MM.1S (cell line): ENCODE measurements around the gene P3H1.
"Not testable (repeated sequence)": the region's sequence is repeated elsewhere in the genome, so short reads cannot be mapped to it uniquely, and the experiment has no call there.

ENCODE experiments used
- DNase-seq: peaks from one replicate; pipeline ENCODE4 v3.0.0-alpha.2; 2015
- H2AFZ ChIP-seq: fragments of 300-600 bp; sonication (generic); 2 replicates; pipeline ENCODE4 v1.6.0; 2016; ENCODE audit warnings: antibody characterized with exemption, low read length
- H3F3A ChIP-seq: fragments of 300-600 bp; sonication (generic); 2 replicates; pipeline ENCODE4 v1.6.1; 2016; ENCODE audit warnings: mild to moderate bottlenecking, antibody characterized with exemption, low read length, moderate library complexity, mixed read lengths; ENCODE audit not compliant: insufficient read depth
- H3K27ac ChIP-seq: fragments of 300-600 bp; sonication (generic); 2 replicates; pipeline ENCODE4 v1.5.1; 2016; ENCODE audit warnings: mild to moderate bottlenecking, low read length
- H3K27me3 ChIP-seq: fragments of 300-600 bp; sonication (generic); replicated peaks from 2 replicates; pipeline ENCODE4 v1.6.0; 2016; ENCODE audit warnings: low read length; ENCODE audit not compliant: insufficient read depth
- H3K36me3 ChIP-seq: fragments of 300-600 bp; sonication (generic); replicated peaks from 2 replicates; pipeline ENCODE4 v1.6.1; 2016; ENCODE audit warnings: mild to moderate bottlenecking, low read length, mixed read lengths; ENCODE audit not compliant: insufficient read depth
- H3K4me1 ChIP-seq: fragments of 300-600 bp; sonication (generic); 2 replicates; pipeline ENCODE4 v1.6.1; 2016; ENCODE audit warnings: low read length, mixed read lengths
- H3K4me2 ChIP-seq: fragments of 300-600 bp; sonication (generic); 2 replicates; pipeline ENCODE4 v1.6.0; 2016; ENCODE audit warnings: low read depth, low read length
- H3K4me3 ChIP-seq: fragments of 300-600 bp; sonication (generic); 2 replicates; pipeline ENCODE4 v1.5.1; 2016; ENCODE audit warnings: low read length, mixed read lengths
- H3K79me2 ChIP-seq: fragments of 300-600 bp; sonication (generic); 2 replicates; pipeline ENCODE4 v1.6.1; 2016; ENCODE audit warnings: mixed run types, low read length, mixed read lengths
- H3K9ac ChIP-seq: fragments of 300-600 bp; sonication (generic); 2 replicates; pipeline ENCODE4 v1.6.1; 2016; ENCODE audit warnings: low read length, mixed read lengths
- H3K9me2 ChIP-seq: fragments of 300-600 bp; sonication (generic); replicated peaks from 2 replicates; pipeline ENCODE4 v1.6.1; 2016; ENCODE audit warnings: mild to moderate bottlenecking, low read length, mixed read lengths; ENCODE audit not compliant: insufficient read depth
- H3K9me3 ChIP-seq: fragments of 300-600 bp; sonication (generic); replicated peaks from 2 replicates; pipeline ENCODE4 v1.6.1; 2016; ENCODE audit warnings: mild to moderate bottlenecking, low read length, mixed read lengths; ENCODE audit not compliant: insufficient read depth
- H4K20me1 ChIP-seq: fragments of 300-600 bp; sonication (generic); 2 replicates; pipeline ENCODE4 v1.6.1; 2016; ENCODE audit warnings: mild to moderate bottlenecking, low read length, moderate library complexity, mixed read lengths; ENCODE audit not compliant: insufficient read depth
- CTCF ChIP-seq: fragments of 300-600 bp; sonication (generic); IDR thresholded peaks from 2 replicates; pipeline ENCODE4 v1.5.1; 2016; ENCODE audit warnings: antibody characterized with exemption, low read length, mixed read lengths
- EZH2 ChIP-seq: fragments of 300-600 bp; sonication (generic); optimal IDR thresholded peaks from 2 replicates; pipeline ENCODE3; 2017; ENCODE audit warnings: low read depth, mild to moderate bottlenecking, antibody characterized with exemption, low read length, mixed read lengths
- EZH2phosphoT487 ChIP-seq: fragments of 300-600 bp; sonication (generic); IDR thresholded peaks from 2 replicates; pipeline ENCODE4 v1.6.1; 2018; ENCODE audit warnings: antibody characterized with exemption, low read length

Gene P3H1

GRCh38 chr1:42756956-42757891, 9.6 kb downstream of the P3H1 start:
- no peak overlapping the region for H3K4me2 ChIP-seq
- no peaks in the 10 kb centered on the region for H4K20me1 ChIP-seq
- no peaks in the 10 kb centered on the region for H3K36me3 ChIP-seq
- H2AFZ ChIP-seq, result peak overlapping the region; percentile 29; the same call in 1 of the 2 replicates
- no peak overlapping the region for H3K9ac ChIP-seq
- no peaks in the 10 kb centered on the region for H3K27me3 ChIP-seq
- H3F3A ChIP-seq, result no peaks in the 10 kb centered on the region
- TF ChIP-seq CTCF (peak; percentile 75), EZH2phosphoT487 (no peak)
- H3K4me1 ChIP-seq, result no peaks in the 10 kb centered on the region
- no peak overlapping the region for H3K4me3 ChIP-seq
- H3K9me3 ChIP-seq, result no peaks in the 10 kb centered on the region
- no peak overlapping the region for H3K27ac ChIP-seq
- DNase-seq, result peak; percentile 67
- no peaks in the 10 kb centered on the region for H3K9me2 ChIP-seq
- no peaks in the 10 kb centered on the region for H3K79me2 ChIP-seq

- Histone ChIP-seq H3K4me3 (no peak overlapping the region), H3K4me2 (no peak overlapping the region), H3K79me2 (no peaks in the 10 kb centered on the region), H3K27ac (no peak overlapping the region), H3K4me1 (no peaks in the 10 kb centered on the region), H4K20me1 (no peaks in the 10 kb centered on the region), H3K9me3 (no peaks in the 10 kb centered on the region), H3K9ac (no peak overlapping the region), H2AFZ (no peak overlapping the region), H3K27me3 (no peaks in the 10 kb centered on the region), H3F3A (no peaks in the 10 kb centered on the region), H3K9me2 (no peaks in the 10 kb centered on the region), H3K36me3 (no peaks in the 10 kb centered on the region)
- DNase-seq, result no peak
- TF ChIP-seq EZH2, result no peak
Observed at GRCh38 chr1:42753070-42753469, 13.8 kb downstream of the P3H1 start.

- no peaks in the 10 kb centered on the region for H3K9me2 ChIP-seq
- no peaks in the 10 kb centered on the region for H3K36me3 ChIP-seq
Observed at GRCh38 chr1:42752284-42752683, 14.5 kb downstream of the P3H1 start.

GRCh38 chr1:42751511-42752070, 15.2 kb downstream of the P3H1 start:
- not testable (repeated sequence) for H3K79me2 ChIP-seq, H3K9me3 ChIP-seq, H3K4me1 ChIP-seq, H3F3A ChIP-seq, H4K20me1 ChIP-seq, H3K27ac ChIP-seq, H3K9me2 ChIP-seq, H3K36me3 ChIP-seq, H2AFZ ChIP-seq, DNase-seq, H3K4me3 ChIP-seq, H3K4me2 ChIP-seq, H3K27me3 ChIP-seq, H3K9ac ChIP-seq

More at GRCh38 chr1:42752284-42752683, 14.5 kb downstream of the P3H1 start:
- no peak overlapping the region for H3K4me2 ChIP-seq
- no peaks in the 10 kb centered on the region for H3K79me2 ChIP-seq
- H3K27ac ChIP-seq, result no peak overlapping the region
- no peak overlapping the region for H3K9ac ChIP-seq
- no peaks in the 10 kb centered on the region for H3F3A ChIP-seq
- TF ChIP-seq CTCF, result no peak
- TF ChIP-seq EZH2phosphoT487, result no peak
- no peak for TF ChIP-seq EZH2
- no peaks in the 10 kb centered on the region for H3K27me3 ChIP-seq
- H4K20me1 ChIP-seq, result no peaks in the 10 kb centered on the region
- no peak for DNase-seq
- H3K4me3 ChIP-seq, result no peak overlapping the region
- no peaks in the 10 kb centered on the region for H3K4me1 ChIP-seq
- H3K9me3 ChIP-seq, result no peaks in the 10 kb centered on the region
- H2AFZ ChIP-seq, result no peak overlapping the region
